K562 (cell line): ENCODE data around the gene SLC26A2. TPM values are rescaled to one million over a fixed set of nuclear protein-coding genes. Genes with fewer than 3 reads are reported as not detected.
A peak's percentile ranks its signal among the peaks of the same experiment; 100 is the strongest.

Experiments
- BACH1 ChIP-seq: fragments of 200-800 bp; sonication (Bioruptor generic); IDR thresholded peaks from 2 replicates; pipeline ENCODE4 v1.6.1; 2016; ENCODE audit warnings: missing genetic modification characterization, missing compliant biosample characterization
- BRCA1 ChIP-seq, 2 experiments: fragments of 450-650 bp in 1 of 2; sonication (generic) in 1 of 2; formaldehyde crosslinking in 1 of 2; IDR thresholded peaks; 2 replicates each; pipeline versions ENCODE4 v1.5.0 to v1.6.1; 2017 to 2020; ENCODE audit warnings: mild to moderate bottlenecking in 1 of 2, missing genetic modification reagents in 1 of 2
- CCAR2 ChIP-seq: fragments of 200-400 bp; formaldehyde crosslinking; IDR thresholded peaks from 2 replicates; pipeline ENCODE4 v1.6.1; 2017; ENCODE audit warnings: mild to moderate bottlenecking, low read depth, low read length
- NCOR1 ChIP-seq: fragments of 450-650 bp; IDR thresholded peaks from 2 replicates; pipeline ENCODE4 v1.6.1; 2016; ENCODE audit warnings: mild to moderate bottlenecking, moderate library complexity
- RB1 ChIP-seq: fragments of 450-650 bp; IDR thresholded peaks from 2 replicates; pipeline ENCODE4 v1.6.1; 2017; ENCODE audit warnings: low read depth, mild to moderate bottlenecking
- RBM17 ChIP-seq: fragments of 200-400 bp; formaldehyde crosslinking; IDR thresholded peaks from 2 replicates; pipeline ENCODE4 v1.6.1; 2017; ENCODE audit warnings: low read depth, mild to moderate bottlenecking, low read length, borderline replicate concordance
- TEAD4 ChIP-seq, 2 experiments: sonication (generic) in 1 of 2; formaldehyde crosslinking in 1 of 2; IDR thresholded peaks; 2 replicates each; pipeline versions ENCODE4 v1.6.1 to v1.8.0; 2012 to 2022; ENCODE audit warnings: borderline replicate concordance in 1 of 2, inconsistent platforms in 1 of 2, low read length in 1 of 2, mild to moderate bottlenecking in 1 of 2, missing genetic modification reagents in 1 of 2
- ZFP30 ChIP-seq: fragments of 250-450 bp; sonication (Bioruptor Pico); IDR thresholded peaks from 2 replicates; pipeline ENCODE4 v1.8.0; 2022; ENCODE audit warnings: moderate library complexity, mild to moderate bottlenecking, inconsistent platforms, borderline replicate concordance
- ZNF12 ChIP-seq: sonication (generic); formaldehyde crosslinking; IDR thresholded peaks from 2 replicates; pipeline ENCODE4 v1.4.0; 2020; ENCODE audit warnings: mild to moderate bottlenecking, missing genetic modification reagents
- ZNF551 ChIP-seq: fragments of 250-450 bp; sonication (Bioruptor Pico); IDR thresholded peaks from 2 replicates; pipeline ENCODE4 v1.5.0; 2021; ENCODE audit warnings: mild to moderate bottlenecking, moderate library complexity
- ZNF785 ChIP-seq: fragments of 250-450 bp; sonication (Bioruptor Pico); IDR thresholded peaks from 2 replicates; pipeline ENCODE4 v1.4.0; 2020; ENCODE audit warnings: mild to moderate bottlenecking
- ZNF830 ChIP-seq: fragments of 250-450 bp; sonication (Bioruptor Pico); IDR thresholded peaks from 2 replicates; pipeline ENCODE4 v1.5.0; 2021; ENCODE audit warnings: mild to moderate bottlenecking
- polyA plus RNA-seq, 8 experiments: library from polyadenylated mRNA; depleted of rRNA in 4 of 8; stranded (reverse) in 5 of 8; unstranded in 3 of 8; fragments of >200 nt; fragmentation: Nextera tagmentation in 2 of 8; fragmentation: Illumina TruSeq in 1 of 8; extraction: Ambion mirVana in 2 of 8; extraction: Trizol in 1 of 8; gene quantifications; 2 replicates each; pipeline versions ENCODE4 v1.2.1 to v1.2.3, GENCODE V29; 2011 to 2014; ENCODE audit warnings: inconsistent platforms in 1 of 8, missing spikeins in 1 of 8
- total RNA-seq, 7 experiments: library from RNA; depleted of rRNA in 6 of 7; stranded (reverse); fragments of >200 nt in 6 of 7; fragmentation: Illumina TruSeq in 2 of 7; extraction: Trizol in 2 of 7; gene quantifications; 2 replicates each; pipeline versions ENCODE4 v1.2.1 to v1.2.3, GENCODE V29; 2011 to 2021; ENCODE audit warnings: low replicate concordance in 1 of 7
- TF ChIP-seq, protein P1 (sequence below): sonication (generic); IDR thresholded peaks from 2 replicates; pipeline ENCODE4 v1.6.1; 2016
- TF ChIP-seq, protein P2 (sequence below): fragments of 450-650 bp; IDR thresholded peaks from 2 replicates; pipeline ENCODE4 v1.6.1; 2014; ENCODE audit warnings: low read depth, mild to moderate bottlenecking, moderate library complexity, borderline replicate concordance
- TF ChIP-seq, protein P3 (sequence below): sonication (generic); formaldehyde crosslinking; IDR thresholded peaks from 2 replicates; pipeline ENCODE4 v1.8.0; 2022; ENCODE audit warnings: mild to moderate bottlenecking, missing genetic modification reagents
- TF ChIP-seq, protein P4 (sequence below): IDR thresholded peaks from 2 replicates; pipeline ENCODE4 v1.6.1; 2011; ENCODE audit warnings: borderline replicate concordance, low read depth, mild to moderate bottlenecking, moderate library complexity, low read length; ENCODE audit not compliant: insufficient read depth, poor library complexity, severe bottlenecking

Gene SLC26A2
- total and polyA plus RNA-seq, 9 of the 15 experiments (the other 6 are each of a cell fraction or from before 2014, with no cell fraction given) = 1.1 to 6.3 (median 3.6) TPM

DNA sequence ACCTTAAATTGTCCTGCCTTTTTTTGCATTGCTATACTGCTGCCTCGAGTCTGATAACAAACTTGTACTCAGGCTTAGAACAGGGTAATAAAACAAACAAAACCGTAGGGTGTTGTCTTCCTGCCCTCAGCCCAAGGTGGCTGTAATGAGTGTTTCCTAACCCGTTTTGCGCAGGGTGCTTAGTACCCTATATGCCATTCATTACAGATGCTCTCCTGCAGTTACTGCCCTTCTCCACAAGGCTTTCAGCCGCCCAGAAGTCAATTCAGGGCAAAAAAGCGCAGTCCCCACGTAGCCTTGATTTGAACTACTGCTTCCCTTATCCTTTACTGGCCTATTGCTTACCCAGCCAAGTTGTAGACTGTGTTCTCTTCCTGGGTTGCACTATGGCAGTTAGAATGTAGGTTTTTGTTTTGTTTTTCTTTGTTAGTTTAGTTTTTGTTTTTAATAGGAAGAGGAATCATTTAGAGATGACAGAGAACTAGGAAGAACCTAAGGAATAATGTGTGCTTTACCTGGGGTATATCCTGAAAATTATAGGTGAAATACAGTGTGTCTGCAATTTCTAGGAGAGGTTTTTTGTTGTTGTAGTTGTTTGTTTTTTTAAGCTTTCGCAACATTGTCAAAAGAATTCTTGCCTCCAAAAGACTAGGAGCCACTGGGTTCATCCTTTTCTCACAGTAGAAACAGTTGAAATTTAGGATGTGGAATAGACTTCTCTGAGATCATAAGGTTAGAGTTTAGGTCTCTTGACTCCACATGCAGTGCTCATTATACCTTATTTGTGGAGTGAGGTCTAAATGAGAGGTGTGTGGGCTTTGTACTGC lies 41.3 kb downstream of the SLC26A2 start (continued):
- TF ChIP-seq ZNF785 (CRISPR knock-in tag) = no peak
- TF ChIP-seq, protein P1, sequence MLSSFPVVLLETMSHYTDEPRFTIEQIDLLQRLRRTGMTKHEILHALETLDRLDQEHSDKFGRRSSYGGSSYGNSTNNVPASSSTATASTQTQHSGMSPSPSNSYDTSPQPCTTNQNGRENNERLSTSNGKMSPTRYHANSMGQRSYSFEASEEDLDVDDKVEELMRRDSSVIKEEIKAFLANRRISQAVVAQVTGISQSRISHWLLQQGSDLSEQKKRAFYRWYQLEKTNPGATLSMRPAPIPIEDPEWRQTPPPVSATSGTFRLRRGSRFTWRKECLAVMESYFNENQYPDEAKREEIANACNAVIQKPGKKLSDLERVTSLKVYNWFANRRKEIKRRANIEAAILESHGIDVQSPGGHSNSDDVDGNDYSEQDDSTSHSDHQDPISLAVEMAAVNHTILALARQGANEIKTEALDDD = peak; percentile 31; the same call in 1 of the 2 replicates
- TF ChIP-seq BRCA1 (IDR thresholded peaks at IDR 0.05) = no peak
- no peak for TF ChIP-seq BRCA1 (CRISPR knock-in tag; IDR thresholded peaks at IDR 0.05)
- no peak for TF ChIP-seq RB1
- TF ChIP-seq ZNF12 (CRISPR knock-in tag) = no peak
- TF ChIP-seq, protein P2, sequence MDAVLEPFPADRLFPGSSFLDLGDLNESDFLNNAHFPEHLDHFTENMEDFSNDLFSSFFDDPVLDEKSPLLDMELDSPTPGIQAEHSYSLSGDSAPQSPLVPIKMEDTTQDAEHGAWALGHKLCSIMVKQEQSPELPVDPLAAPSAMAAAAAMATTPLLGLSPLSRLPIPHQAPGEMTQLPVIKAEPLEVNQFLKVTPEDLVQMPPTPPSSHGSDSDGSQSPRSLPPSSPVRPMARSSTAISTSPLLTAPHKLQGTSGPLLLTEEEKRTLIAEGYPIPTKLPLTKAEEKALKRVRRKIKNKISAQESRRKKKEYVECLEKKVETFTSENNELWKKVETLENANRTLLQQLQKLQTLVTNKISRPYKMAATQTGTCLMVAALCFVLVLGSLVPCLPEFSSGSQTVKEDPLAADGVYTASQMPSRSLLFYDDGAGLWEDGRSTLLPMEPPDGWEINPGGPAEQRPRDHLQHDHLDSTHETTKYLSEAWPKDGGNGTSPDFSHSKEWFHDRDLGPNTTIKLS = no peak; the same call in 1 of the 2 replicates
- no peak for TF ChIP-seq ZNF830 (CRISPR knock-in tag)
- TF ChIP-seq ZFP30 (CRISPR knock-in tag) = no peak
- no peak for TF ChIP-seq NCOR1
- no peak for TF ChIP-seq ZNF551 (CRISPR knock-in tag)
- no peak for TF ChIP-seq TEAD4 (IDR thresholded peaks at IDR 0.05; ENCODE audit: low read length)
- no peak for TF ChIP-seq TEAD4 (CRISPR knock-in tag; IDR thresholded peaks at IDR 0.05; ENCODE audit: borderline replicate concordance)
- TF ChIP-seq RBM17 = no peak
- TF ChIP-seq BACH1 (tag) = no peak
- TF ChIP-seq, protein P3, sequence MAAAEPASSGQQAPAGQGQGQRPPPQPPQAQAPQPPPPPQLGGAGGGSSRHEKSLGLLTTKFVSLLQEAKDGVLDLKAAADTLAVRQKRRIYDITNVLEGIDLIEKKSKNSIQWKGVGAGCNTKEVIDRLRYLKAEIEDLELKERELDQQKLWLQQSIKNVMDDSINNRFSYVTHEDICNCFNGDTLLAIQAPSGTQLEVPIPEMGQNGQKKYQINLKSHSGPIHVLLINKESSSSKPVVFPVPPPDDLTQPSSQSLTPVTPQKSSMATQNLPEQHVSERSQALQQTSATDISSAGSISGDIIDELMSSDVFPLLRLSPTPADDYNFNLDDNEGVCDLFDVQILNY (CRISPR knock-in tag) = no peak
- no peak for TF ChIP-seq CCAR2
- TF ChIP-seq, protein P4, sequence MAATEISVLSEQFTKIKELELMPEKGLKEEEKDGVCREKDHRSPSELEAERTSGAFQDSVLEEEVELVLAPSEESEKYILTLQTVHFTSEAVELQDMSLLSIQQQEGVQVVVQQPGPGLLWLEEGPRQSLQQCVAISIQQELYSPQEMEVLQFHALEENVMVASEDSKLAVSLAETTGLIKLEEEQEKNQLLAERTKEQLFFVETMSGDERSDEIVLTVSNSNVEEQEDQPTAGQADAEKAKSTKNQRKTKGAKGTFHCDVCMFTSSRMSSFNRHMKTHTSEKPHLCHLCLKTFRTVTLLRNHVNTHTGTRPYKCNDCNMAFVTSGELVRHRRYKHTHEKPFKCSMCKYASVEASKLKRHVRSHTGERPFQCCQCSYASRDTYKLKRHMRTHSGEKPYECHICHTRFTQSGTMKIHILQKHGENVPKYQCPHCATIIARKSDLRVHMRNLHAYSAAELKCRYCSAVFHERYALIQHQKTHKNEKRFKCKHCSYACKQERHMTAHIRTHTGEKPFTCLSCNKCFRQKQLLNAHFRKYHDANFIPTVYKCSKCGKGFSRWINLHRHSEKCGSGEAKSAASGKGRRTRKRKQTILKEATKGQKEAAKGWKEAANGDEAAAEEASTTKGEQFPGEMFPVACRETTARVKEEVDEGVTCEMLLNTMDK = no peak
